GM18502 (cell line): ENCODE results near the gene FGFR1OP2.
"Not testable (repeated sequence)": the region's sequence is repeated elsewhere in the genome, so short reads cannot be mapped to it uniquely, and the experiment has no call there.

Source experiments
- ATAC-seq: cut with Tn5 transposase; IDR thresholded peaks from one replicate; pipeline ENCODE4 v1.9.1; 2021; ENCODE audit warnings: mild to moderate bottlenecking; ENCODE audit not compliant: unreplicated experiment, poor library complexity

Gene FGFR1OP2

DNA sequence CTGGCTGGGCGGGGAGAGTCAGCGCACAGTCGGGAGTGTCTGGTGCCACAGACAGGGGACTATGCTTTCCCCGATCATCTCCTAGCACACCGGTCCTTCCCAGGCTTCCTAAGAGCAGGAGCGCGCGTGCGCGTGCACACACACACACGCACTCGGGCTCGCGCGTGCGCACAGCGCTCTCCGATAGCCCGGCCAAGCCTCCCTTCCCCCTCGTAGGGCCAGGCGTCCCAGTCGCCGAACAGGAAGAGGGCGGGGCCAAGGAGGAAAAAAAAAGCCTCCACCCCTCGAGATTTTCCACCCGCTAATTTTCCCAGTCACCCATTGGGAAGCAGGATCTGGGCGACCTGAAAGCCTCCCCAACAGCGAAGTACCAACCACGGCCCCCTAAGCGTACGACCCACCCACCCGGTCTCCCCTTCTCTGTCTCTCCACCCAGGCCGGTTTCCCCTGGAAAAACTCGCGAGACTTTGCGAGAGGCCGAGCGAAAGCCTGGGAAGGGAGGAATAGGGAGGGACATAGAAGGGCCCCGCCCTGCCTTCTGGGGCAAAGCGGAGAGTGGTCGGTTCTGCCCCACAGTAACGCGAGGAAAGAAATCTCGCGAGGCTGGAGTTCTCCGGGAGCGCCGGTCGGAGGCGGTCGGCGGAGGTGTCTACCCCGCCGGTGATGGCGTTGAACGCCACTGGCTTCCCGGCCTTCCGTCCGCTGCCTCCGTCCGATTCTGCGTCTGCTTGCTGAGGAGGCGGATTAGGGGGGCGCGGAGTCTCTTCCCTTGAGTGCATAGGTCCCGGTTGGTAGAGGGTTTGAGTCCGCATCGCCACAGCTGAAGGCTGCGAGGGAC is at the start of gene FGFR1OP2, which contains the start of gene INTS13:
TSS of gene FGFR1OP2 (plus strand) at position 608 of the 838 bp plus-strand sequence. CDS start 15,689 bp downstream, outside the sequence.
TSS of gene INTS13 (minus strand) at position 119 of the 838 bp plus-strand sequence. CDS start 1,178 bp downstream, outside the sequence.
- ATAC-seq: peak; percentile 86

DNA sequence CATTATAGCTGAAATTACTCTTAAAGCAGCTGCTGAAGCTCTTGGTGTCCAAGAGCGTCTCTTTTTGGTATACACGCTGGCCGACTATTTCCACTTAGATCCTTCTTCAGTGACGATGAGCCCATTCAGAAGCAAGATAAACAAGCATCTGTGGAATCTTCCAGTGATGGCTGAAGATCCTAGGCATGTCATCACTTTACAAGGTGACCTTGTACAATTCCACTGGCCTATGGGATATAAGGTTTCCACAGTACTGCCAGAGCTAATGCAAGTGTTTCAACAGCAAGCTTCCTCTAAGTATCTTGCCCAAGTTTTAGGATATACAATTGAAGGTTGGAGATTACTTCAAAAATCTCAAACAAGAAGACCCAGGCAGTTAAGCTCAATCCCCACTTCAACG is 47.5 kb upstream of the FGFR1OP2 start:
- ATAC-seq: no peak

DNA sequence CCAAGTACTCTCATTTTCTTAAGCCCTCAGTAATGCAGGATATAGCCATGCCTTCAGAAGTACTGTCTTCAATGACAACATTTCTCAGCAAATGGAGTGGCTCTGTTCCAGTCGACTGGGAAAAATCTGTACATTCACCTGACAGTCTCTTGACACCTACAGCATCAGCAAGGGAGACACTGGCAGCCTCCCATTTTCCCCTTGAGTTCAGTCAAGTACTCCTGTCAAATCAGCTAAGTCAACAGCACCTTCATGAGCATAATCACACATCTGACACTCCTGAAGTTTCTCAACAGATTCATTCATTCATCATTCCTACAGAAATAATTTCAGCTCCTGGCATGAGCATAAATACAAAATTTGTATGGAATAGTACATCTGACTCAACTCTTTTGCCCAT is 46.6 kb upstream of the FGFR1OP2 start:
- ATAC-seq: no peak

DNA sequence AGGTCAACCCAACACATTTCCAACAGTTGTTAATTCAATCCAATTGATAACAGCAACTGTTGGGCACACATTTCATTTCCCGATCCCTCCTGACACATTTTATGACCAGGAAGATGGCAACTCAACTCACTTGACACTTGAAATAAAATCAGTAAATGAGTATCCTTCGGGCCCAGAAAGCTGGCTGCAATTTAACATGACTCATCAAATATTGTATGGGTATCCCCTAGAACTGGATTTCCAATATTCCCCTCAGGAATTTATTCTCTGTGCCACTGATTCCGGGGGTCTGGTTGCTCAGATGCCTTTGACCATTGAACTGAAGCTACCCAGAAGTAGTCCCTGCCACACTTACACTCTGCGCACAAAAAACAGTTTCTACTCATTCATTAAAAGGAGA is 42.6 kb upstream of the FGFR1OP2 start:
- ATAC-seq: no peak

DNA sequence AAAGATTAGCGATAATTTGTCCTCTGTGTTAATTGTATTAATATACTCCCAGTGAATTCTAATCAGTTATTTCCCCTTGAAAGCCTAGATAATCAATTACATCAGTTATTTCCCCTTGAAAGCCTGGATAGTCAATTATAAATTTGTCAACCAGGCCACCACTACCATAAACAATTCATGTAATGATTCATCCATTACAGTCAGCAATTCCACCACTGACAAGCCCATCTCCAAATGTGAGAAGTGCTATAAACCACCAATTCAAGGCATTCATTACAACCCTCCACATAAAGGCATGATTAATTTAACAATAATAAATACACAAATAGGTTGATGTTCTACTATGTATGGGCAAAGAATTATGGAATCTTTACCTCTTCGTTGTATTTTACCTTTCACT is 41.4 kb upstream of the FGFR1OP2 start:
- ATAC-seq: no peak

DNA sequence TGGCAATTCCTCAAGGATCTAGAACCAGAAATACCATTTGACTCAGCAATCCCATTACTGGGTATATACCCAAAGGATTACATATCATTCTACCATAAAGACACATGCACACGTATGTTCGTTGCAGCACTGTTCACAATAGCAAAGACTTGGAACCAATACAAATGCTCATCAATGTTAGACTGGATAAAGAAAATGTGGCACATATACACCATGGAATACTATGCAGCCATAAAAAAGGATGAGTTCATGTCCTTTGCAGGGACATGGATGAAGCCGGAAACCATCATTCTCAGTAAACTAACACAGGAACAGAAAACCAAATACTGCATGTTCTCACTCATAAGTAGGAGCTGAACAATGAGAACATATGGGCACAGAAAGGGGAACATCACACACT is 34.9 kb upstream of the FGFR1OP2 start:
- ATAC-seq: not testable (repeated sequence)

DNA sequence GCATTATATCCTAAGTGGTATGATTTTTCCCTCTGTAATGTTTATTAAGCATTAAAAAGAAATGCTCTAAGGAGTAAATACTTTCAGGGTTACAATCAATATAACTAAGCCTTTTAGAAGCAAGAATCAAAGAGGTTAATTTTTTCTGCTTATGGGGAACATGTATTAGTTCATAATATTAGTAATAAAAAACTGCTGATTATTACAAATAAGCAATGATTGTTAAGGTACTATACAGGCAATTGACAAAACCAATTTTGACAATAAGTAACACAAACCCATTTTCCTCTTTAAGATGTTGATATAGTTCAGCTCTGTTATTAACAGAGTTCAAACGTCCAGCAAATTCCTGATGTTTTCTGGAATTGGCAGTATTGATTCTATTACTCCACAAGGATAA is 32.2 kb upstream of the FGFR1OP2 start:
- no peak for ATAC-seq

DNA sequence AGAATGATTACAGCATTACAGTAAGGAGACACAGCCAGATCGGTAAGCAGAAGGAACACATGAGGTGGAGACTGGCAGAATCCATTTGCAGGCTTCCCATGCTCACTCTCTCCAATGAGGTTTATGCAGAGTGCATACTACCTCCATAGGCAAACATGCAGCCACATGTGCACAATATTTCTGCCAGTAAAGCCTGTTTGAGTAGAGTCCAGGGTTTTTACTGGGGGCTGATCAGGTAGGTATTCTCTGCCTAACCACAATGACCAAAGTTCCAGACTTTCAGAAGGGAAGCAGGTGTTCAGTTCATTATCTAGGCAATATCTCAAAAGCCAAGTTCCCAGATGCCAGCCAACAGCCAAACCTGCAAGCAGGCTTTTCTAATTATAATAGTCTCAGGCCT is 31.6 kb upstream of the FGFR1OP2 start:
- no peak for ATAC-seq

DNA sequence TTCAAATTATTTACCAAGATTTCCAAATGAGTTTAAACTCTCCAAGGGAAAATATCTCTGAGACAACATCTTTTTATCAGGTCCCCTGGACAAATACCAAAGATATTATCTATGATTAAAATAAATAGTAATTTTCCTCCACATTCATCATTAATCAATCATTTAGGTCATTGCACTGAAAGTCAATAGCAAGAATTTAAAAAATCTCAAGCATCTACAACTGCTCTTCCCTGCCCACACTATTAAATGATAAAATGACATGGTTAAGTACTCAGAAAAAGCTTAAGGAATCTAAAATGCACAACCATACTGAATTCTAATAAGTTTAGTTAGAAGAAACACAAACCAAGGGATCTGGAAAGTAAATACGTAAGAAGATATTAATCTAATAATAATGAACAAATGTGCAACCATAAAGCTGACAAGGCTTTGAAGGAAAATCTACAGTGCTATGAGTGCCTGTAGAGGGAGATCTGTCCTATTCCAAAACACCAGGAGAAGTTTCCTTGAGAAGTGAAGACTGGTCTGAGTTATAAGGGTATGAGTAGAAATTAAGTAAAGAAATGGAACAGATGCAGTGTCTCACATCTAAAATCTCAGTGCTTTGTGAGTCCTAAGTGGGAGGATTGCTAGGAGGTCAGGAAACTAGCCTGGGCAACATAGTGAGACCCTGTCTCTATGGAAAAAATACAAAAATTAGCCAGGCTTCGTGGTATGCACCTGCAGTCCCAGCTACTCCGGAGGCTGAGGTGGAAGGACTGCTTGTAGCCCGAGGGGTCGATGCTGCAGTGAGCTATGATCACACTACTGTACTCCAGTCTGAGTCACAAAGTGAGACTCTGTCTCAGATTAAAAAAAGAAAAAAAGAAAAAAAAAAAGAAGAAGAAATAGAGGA is 19.7 kb upstream of the FGFR1OP2 start:
- ATAC-seq: no peak

DNA sequence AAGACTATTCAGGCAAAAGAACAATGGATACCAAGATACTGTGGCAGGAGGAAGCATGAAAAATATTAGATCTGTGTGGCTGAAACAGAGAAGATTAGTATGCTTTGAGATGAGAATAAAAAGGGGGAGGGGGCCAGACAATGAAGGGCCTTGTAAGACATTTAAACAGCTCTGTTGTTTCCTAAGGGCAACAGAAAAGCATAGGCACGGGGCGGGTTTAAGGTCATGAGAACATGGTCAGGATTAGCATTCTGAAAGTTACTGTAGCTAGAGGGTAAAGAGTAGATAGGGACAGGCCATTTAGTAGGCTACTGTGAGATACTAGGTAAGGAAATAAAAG is 19.1 kb upstream of the FGFR1OP2 start:
- ATAC-seq: no peak

DNA sequence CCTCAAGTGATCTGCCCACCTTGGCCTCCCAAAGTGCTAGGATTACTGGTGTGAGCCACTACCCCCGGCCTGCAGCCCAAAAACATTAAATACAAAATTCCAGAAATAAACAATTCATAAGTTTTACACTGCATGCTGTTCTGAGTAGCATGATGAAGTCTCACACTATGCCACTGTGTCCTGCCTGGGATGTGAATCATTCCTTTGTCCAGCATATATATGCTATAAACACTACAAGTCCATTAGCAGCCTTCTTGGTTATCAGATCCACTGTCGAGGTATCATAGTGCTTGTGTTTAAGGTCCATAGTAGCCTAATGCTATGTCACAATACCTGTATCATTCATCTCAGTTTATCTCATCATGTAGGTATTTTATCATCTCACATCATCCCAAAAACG is 16.4 kb upstream of the FGFR1OP2 start:
- ATAC-seq: no peak

DNA sequence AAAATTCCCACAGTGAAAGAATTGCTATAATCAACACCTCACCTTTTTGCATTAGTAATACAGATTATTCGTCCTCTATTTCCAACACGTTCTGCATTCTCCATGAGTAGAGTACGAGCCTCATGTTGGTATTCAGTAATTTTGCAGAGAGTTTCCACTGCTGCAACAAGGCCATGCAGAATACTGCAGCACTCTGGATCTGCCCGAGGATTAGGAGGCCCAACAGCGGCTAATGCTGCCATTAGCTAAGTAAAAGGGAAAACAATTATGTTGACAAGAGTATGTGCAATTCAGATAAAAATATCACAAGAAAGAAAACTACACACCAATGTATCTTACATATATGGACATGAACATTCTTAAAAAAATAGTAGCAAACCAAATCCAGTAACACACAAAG is 9.6 kb upstream of the FGFR1OP2 start:
- no peak for ATAC-seq

DNA sequence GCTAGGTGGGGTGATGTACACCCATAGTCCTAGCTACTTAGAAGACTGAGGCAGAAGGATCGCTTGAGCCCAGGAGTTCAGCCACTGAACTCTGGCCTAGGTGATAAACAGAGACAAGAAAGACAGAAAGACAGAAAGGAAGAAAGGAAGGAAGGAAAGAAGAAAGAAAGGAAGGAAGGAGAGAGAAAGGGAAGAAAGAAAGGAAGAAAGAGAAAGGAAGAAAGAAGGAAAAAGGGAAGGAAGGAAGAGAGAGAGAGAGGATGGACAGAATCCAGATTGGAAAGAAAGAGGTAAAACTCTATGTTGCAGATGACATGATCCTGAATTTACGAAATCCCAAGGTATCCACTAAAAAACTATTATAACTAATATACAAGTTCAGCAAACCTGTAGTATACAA is 8.7 kb upstream of the FGFR1OP2 start:
- no peak for ATAC-seq

DNA sequence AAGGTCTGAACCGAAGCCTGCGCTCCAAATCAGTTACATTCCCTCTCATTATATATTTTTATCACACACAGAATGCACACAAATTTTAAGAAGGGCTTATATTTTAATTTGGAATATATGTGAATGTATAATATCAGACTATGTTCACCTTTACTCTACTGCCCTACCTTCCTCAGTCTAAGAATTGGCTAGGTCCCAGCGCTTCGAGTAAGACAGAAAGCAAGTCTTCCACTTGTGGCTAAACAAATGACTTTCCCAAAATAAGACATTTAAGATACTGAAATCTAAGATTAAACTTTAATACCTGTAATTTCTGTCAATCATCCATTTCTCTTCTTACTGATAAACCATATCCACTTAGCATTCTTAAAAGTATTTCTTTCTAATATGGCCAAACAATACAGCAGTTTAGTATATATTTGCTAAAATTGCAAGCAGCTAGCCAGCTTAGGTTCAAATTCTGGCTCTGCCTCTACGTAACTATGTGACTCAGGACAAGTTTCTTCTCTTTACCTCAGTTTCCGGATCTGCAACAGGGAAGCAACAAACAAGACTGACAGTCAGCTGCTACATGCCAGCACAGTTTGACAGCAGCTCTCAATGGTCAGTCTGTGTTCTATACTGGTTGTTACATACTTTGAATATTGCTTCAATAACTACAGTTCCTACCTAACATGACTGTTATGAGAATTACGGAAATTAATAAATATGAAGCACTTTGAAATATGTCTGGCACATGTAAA is 2.5 kb upstream of the FGFR1OP2 start:
- no peak for ATAC-seq

DNA sequence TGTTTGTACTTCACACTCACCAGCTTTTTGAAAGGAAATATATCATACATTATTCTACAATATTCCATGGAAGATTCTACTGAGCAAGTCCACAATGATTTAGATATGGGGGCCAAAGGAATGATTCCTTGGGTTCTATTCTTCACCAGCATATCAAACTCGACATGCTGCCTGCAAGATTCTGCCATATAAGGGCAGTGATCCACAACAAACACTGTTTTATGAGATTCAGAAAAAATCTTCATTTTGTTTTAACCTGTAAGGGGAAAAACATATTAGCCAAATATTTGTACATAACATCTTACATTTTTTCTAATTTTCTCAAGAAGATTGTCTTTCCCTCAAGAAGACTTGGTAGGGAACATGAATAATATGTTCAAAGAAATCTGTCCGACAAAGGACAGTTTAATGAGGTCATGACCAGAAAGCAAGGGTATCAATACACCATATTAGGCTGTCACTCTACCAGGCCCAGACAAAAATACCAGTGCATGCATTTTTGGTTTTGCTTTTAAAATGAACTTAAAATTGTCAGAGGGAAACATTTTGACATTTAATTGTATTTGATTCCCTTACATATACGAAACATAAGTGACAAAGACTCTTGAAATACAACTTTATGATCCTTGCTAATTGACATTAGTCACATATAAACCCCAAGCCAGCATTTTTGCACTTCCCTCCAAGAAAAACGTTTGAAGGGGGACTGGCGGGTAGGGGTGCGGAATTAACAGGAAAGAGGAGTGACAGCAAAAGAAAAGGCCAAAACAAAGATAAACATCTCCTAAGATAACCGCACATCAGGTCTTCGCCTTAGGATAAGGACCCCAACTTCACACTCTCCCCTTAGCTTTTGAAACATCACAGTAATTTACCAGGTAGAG is 1.5 kb upstream of the FGFR1OP2 start:
- no peak for ATAC-seq

DNA sequence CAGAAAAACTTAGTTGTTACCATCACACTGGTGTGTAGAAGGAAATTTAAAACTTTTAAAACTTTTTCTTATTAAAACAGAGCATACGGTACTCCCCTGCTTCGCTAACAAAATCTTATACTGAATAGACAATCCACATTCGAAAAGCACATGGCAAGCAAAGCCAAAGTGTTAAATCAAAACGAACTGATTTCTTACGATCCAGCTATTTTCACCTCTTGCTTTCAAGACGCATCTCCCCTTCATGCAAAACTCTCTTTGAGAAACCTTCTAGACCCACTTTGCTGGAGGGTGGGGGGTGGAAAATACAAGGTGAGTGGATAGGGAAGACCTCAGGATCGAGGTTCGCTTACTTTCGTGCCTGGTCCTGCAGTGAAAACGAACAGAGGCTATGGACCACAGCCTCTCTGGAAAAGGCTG is 817 bp upstream of the FGFR1OP2 start:
- ATAC-seq: no peak

DNA sequence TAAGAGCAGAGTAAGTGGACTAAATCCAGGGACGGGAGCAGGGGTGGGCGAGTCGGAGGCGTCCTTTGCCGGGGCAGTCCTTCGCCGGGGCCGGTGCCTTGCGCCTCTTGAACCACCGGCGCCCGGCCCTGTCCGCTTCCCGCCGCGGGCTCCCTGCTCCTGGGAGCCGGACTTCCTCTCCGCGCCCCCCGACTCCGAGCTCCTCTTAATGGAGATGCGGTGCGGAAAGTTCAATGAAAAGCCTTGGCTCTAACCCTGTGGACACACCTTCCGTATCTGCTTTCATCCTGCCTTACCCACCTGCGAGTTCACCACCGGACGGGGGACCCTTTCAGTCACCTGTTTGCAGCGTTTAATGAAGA is 412 bp downstream of the FGFR1OP2 start:
- peak; percentile 17 for ATAC-seq

DNA sequence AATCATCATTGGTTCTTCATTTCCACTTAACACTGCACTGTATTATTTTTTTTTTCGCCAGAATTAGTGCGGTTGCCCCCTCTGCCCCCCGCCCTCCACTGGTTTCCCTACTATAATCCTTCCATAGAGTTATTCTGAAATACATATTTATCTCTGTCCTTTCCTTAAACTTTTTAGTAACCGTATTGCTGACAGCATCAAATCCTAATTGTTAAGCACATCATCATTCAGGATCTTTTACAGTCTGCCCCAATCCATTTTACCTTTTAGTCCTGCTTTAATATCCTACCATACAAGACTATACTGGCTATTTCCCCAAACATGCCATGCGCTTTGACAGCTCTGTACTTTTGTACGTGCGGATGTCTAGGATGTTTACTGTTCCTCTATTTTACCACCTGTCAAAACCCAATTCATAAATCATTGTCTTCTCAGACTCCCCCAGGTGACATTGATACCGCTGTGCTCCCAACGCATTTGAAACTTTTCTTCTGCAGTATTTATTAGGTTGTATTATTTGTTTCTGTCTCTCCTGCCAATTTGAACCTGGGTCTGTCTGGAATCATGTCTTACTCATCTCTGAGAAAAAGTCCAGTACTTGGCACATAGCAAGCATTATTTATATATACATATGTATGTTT is 1.0 kb downstream of the FGFR1OP2 start:
- ATAC-seq: no peak

DNA sequence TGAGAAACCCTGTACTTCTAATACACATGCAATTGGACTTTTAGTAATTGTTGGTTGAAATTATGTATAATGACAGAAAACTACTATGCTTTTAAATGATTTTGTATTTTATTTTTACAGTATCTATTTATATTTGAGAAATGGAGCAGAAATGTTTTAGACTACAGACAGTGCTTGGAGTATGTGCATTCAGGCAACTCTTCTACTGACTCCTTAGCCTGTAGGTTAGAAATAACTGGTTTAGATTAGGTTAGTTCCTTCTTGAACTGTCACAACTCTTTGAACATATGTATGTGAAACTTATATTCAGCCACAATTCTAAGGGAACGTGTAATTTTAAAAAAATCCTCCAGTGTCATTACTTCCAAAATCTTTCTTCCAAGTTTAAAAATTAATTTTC is 1.7 kb downstream of the FGFR1OP2 start:
- ATAC-seq: no peak
